Small intestine (tissue), 7 donors: Measurements from ENCODE around the gene C6orf118. TPM values are rescaled to one million over a fixed set of nuclear protein-coding genes. Genes with fewer than 3 reads are reported as not detected.

Experiments
- DNase-seq, 2 donors: peaks; one replicate each; pipeline versions ENCODE4 v3.0.0 to v3.0.0-alpha.2; 2013
- FAIRE-seq: peaks from 2 replicates; lab custom pipeline; 2012; peaks lifted over from hg19 to GRCh38; lab: Jason Lieb, UNC
- H3K27ac ChIP-seq, 3 donors: one replicate each; pipeline ENCODE4 v1.5.1; 2013; ENCODE audit warnings: low read length in 2 of 3, mild to moderate bottlenecking in 2 of 3, control low read depth in 1 of 3, inconsistent platforms in 1 of 3, low read depth in 1 of 3, moderate library complexity in 1 of 3
- H3K27me3 ChIP-seq, 3 donors: one replicate each; pipeline ENCODE4 v1.6.1; 2013; ENCODE audit warnings: low read length in 3 of 3, inconsistent platforms in 1 of 3; ENCODE audit not compliant: control insufficient read depth in 3 of 3, insufficient read depth in 3 of 3
- H3K36me3 ChIP-seq, 3 donors: one replicate each; pipeline ENCODE4 v1.6.1; 2013; ENCODE audit warnings: low read length in 3 of 3, inconsistent platforms in 1 of 3, low read depth in 1 of 3, mild to moderate bottlenecking in 1 of 3, moderate library complexity in 1 of 3; ENCODE audit not compliant: control insufficient read depth in 3 of 3, insufficient read depth in 2 of 3
- H3K4me1 ChIP-seq, 3 donors: one replicate each; pipeline ENCODE4 v1.6.1; 2013; ENCODE audit warnings: low read length in 2 of 3, inconsistent platforms in 1 of 3, low read depth in 1 of 3, mild to moderate bottlenecking in 1 of 3, moderate library complexity in 1 of 3; ENCODE audit not compliant: control insufficient read depth in 3 of 3, insufficient read depth in 2 of 3
- H3K4me3 ChIP-seq, 3 donors: one replicate each; pipeline ENCODE4 v1.5.1; 2013; ENCODE audit warnings: low read length in 3 of 3, control low read depth in 1 of 3, inconsistent platforms in 1 of 3, low read depth in 1 of 3, mild to moderate bottlenecking in 1 of 3, moderate library complexity in 1 of 3
- H3K9me3 ChIP-seq, 2 donors: one replicate each; pipeline ENCODE4 v1.6.1; 2013; ENCODE audit warnings: low read depth in 1 of 2, low read length in 1 of 2; ENCODE audit not compliant: control insufficient read depth in 2 of 2, insufficient read depth in 1 of 2
- WGBS, 3 donors: extraction: QIAGEN DNeasy Blood & Tissue Kit; methylation state at CpG; one replicate each; pipeline ENCODE4 v1.1.7; 2013; 5-methylcytosine and 5-hydroxymethylcytosine counted together
- polyA plus RNA-seq, 4 donors: library from polyadenylated mRNA; stranded (reverse) in 3 of 4; unstranded in 1 of 4; fragments of 200-250 nt in 3 of 4; fragments of 120-200 nt in 1 of 4; gene quantifications; one replicate each; pipeline versions ENCODE4 v1.2.1 to v1.2.3, GENCODE V29; 2013
- donor health status: healthy with polysubstance abuse.
- donor health status: control.
- donor health status: control.
- donor health status: Bipolar disorder and iron deficiency.
- donor health status: healthy.

The C6orf118 gene
- polyA plus RNA-seq, 4 donors: not detected

DNA sequence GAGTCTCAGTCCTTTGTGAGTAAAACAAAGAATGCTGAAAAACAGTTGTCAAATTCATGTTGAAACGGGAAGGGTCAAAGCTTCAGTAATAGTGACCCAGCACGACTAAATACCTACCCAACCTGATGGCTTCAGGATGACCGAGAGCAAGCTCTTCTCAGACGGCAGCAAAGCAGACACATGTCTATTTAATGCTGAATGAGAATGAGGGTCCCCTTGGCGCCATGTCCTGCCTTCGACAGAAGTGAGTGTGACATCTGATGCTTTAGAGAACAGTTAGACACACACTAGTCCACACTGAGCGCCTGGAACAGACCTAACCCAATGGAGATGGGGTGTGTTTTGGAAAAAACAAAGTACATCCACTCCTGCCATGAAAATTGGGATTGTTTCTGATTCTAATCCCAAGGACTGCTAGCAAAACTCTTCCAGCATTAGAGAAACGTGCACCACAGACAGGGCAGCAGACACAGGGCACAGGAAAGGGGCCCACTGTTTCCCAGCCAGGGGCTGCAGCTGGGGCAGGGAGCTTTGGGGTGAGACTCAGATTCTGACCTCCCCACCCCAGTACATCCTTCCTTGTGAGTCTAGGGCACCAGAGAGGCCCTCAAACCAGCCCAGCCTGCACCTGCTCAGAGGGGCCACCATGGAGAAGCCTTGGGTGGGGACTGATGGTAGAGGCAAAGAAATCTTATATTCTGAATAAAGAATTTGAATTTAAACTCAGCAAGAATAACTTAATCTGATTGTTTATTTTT is 76.5 kb downstream of the C6orf118 start:
- peaks cover 0 to 21% of the 10 kb centered on the region in 2 donors for H3K9me3 ChIP-seq
- H3K27ac ChIP-seq: no peak overlapping the region
- 67 to 70% (median 68%) methylated on average over 8 of the region's 8 CpGs for WGBS, 3 donors

GRCh38 chr6:165231581-165232561 is 77.5 kb downstream of the C6orf118 start:
- DNase-seq: no peak
- no peak for FAIRE-seq
- Histone ChIP-seq H3K27me3 (no peaks in the 10 kb centered on the region), H3K4me1 (no peaks in the 10 kb centered on the region), H3K27ac (no peak overlapping the region), H3K9me3 (peaks cover 0 to 17% of the 10 kb centered on the region in 2 donors), H3K4me3 (no peak overlapping the region), H3K36me3 (no peaks in the 10 kb centered on the region)
- 64 to 73% (median 71%) methylated on average over 17 of the region's 17 CpGs for WGBS, 3 donors

More for the DNA sequence above, 76.5 kb downstream of the C6orf118 start:
- no peak for FAIRE-seq
- H3K4me3 ChIP-seq: no peak overlapping the region
- no peak for DNase-seq
- H3K36me3 ChIP-seq: no peaks in the 10 kb centered on the region
- no peaks in the 10 kb centered on the region for H3K4me1 ChIP-seq
- H3K27me3 ChIP-seq: no peaks in the 10 kb centered on the region

DNA sequence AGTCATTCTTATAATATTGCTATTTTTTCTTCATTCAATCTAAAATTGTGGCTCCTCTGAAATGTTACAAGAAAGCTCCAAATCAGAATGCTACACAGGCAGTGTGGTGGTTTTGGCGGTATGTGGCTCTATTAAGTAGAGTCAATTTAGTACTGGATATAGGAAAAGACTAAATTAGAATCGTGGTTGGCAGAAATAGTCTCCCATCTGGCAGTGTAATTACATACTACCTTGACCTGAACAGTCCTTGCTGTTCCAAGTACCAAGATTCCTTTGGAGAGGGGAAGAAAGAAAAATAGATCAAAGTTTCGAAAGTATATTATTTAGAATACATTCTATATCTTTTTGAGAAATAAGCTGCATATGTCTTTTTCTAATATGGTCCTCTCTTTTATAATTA is 78.2 kb downstream of the C6orf118 start:
- Histone ChIP-seq H3K27me3 (no peaks in the 10 kb centered on the region), H3K4me1 (no peaks in the 10 kb centered on the region), H3K4me3 (no peak overlapping the region), H3K9me3 (peaks cover 0 to 11% of the 10 kb centered on the region in 2 donors), H3K36me3 (no peaks in the 10 kb centered on the region), H3K27ac (no peak overlapping the region)
- DNase-seq (no peak), FAIRE-seq (no peak)
- 74 to 81% (median 79%) methylated on average over 3 of the region's 3 CpGs for WGBS, 3 donors
